Measurements from ENCODE around the gene SPINT4.

- TF ChIP-seq CTCF (IDR thresholded peaks at IDR 0.05; ENCODE audit: low read depth, low read length) (no peak), POLR2A (IDR thresholded peaks at IDR 0.05; ENCODE audit: extremely low read depth, insufficient read length) (no peak)
These were observed at the start of gene SPINT4 for GRCh38 chr20:45722047-45722446.
